BLaER1 treated with 17β-estradiol and CSF1 and Interleukin-3, amounts not matched to agents 10 nM and 100 nM (cell line): ENCODE measurements around the gene TOMM70.
"Not testable (repeated sequence)": the region's sequence is repeated elsewhere in the genome, so short reads cannot be mapped to it uniquely, and the experiment has no call there.

Experiments used
- H3K27ac ChIP-seq, 11 experiments: shearing (Covaris generic); formaldehyde crosslinking; 2 replicates each; pipeline ENCODE4 v1.8.1; 2022
- H3K27me3 ChIP-seq, 11 experiments: shearing (Covaris generic); formaldehyde crosslinking; 2 replicates each; pipeline ENCODE4 v1.8.1; 2022
- H3K36me3 ChIP-seq, 11 experiments: shearing (Covaris generic); formaldehyde crosslinking; 2 replicates each; pipeline ENCODE4 v1.8.1; 2022
- H3K4me1 ChIP-seq, 10 experiments: shearing (Covaris generic); formaldehyde crosslinking; 2 replicates each; pipeline ENCODE4 v1.8.1; 2022
- H3K4me2 ChIP-seq, 11 experiments: shearing (Covaris generic); formaldehyde crosslinking; 2 replicates each; pipeline ENCODE4 v1.8.1; 2022
- H3K4me3 ChIP-seq, 10 experiments: shearing (Covaris generic); formaldehyde crosslinking; 2 replicates each; pipeline ENCODE4 v1.8.1; 2022
- H3K9ac ChIP-seq, 11 experiments: shearing (Covaris generic); formaldehyde crosslinking; 2 replicates each; pipeline ENCODE4 v1.8.1; 2022
- H3K9me3 ChIP-seq, 11 experiments: shearing (Covaris generic); formaldehyde crosslinking; replicated peaks in 1 of 11; 2 replicates each; pipeline ENCODE4 v1.8.1; 2022
- H4K20me1 ChIP-seq, 11 experiments: shearing (Covaris generic); formaldehyde crosslinking; 2 replicates each; pipeline ENCODE4 v1.8.1; 2022
- Cebpa-rat ChIP-seq, 11 experiments: shearing (Covaris generic); IDR thresholded peaks; 2 replicates each; pipeline ENCODE4 v1.8.1; 2022

The TOMM70 gene

GRCh38 chr3:100338911-100339310 is 62.0 kb downstream of the TOMM70 start:
- peaks cover 51 to 62% (median 54%) of the 10 kb centered on the region in 11 experiments for H3K36me3 ChIP-seq
- no peak overlapping the region for H3K4me3 ChIP-seq
- no peak overlapping the region for H3K27ac ChIP-seq
- H3K27me3 ChIP-seq: no peaks in the 10 kb centered on the region
- H3K4me2 ChIP-seq: no peak overlapping the region
- H3K4me1 ChIP-seq: peaks cover 12 to 18% (median 16%) of the 10 kb centered on the region in 10 experiments
- peaks cover 8 to 17% (median 11%) of the 10 kb centered on the region in 11 experiments; a peak in 21 of 22 replicates for H3K9me3 ChIP-seq
- no peak overlapping the region for H3K9ac ChIP-seq
- TF ChIP-seq Cebpa-rat (IDR thresholded peaks at IDR 0.05): no peak
- H4K20me1 ChIP-seq: peaks cover 0 to 10% (median 0%) of the 10 kb centered on the region in 11 experiments; a peak in 2 of 22 replicates

GRCh38 chr3:100336229-100336628 is 64.7 kb downstream of the TOMM70 start:
- H4K20me1 ChIP-seq: peaks cover 0 to 10% (median 0%) of the 10 kb centered on the region in 11 experiments; a peak in 2 of 22 replicates
- H3K9ac ChIP-seq, H3K27ac ChIP-seq, H3K4me3 ChIP-seq, H3K9me3 ChIP-seq, H3K27me3 ChIP-seq: not testable (repeated sequence)
- H3K4me2 ChIP-seq: peak overlapping the region in 8 of 11 experiments; percentile 72 to 91 (median 88); a peak in 9 of 22 replicates
- peaks cover 26 to 35% (median 29%) of the 10 kb centered on the region in 11 experiments for H3K36me3 ChIP-seq
- H3K4me1 ChIP-seq: peaks cover 18 to 29% (median 21%) of the 10 kb centered on the region in 10 experiments

GRCh38 chr3:100335434-100335833 is 65.5 kb downstream of the TOMM70 start:
- H3K9ac ChIP-seq: peak overlapping the region; percentile 82 to 93 (median 88)

GRCh38 chr3:100334488-100335351 is 66.2 kb downstream of the TOMM70 start, which contains the start of gene NIT2:
Gene NIT2, plus strand, starts transcription at chr3:100334757. Its CDS starts 35 bp downstream, at chr3:100334792.
- peak within 1 kb of the TSS; percentile 54 to 95 (median 89); a peak in 21 of 22 replicates for H3K27ac ChIP-seq
- H3K4me3 ChIP-seq: peak within 1 kb of the TSS; percentile 73 to 91 (median 82)
- peak within 1 kb of the TSS; percentile 82 to 93 (median 88) for H3K9ac ChIP-seq
- peaks cover 18 to 29% (median 21%) of the 10 kb centered on the region in 10 experiments for H3K4me1 ChIP-seq
- no peaks in the 10 kb centered on the region for H3K9me3 ChIP-seq
- H3K27me3 ChIP-seq: no peaks in the 10 kb centered on the region
- peak in 3 of 11 experiments; percentile 40 to 44 (median 41); a peak in 2 of 22 replicates for TF ChIP-seq Cebpa-rat (IDR thresholded peaks at IDR 0.05)
- H3K36me3 ChIP-seq: peaks cover 11 to 20% (median 14%) of the 10 kb centered on the region in 11 experiments
- H3K4me2 ChIP-seq: peak within 1 kb of the TSS; percentile 72 to 94 (median 88)
- H4K20me1 ChIP-seq: peaks cover 0 to 10% (median 0%) of the 10 kb centered on the region in 11 experiments; a peak in 2 of 22 replicates

More at GRCh38 chr3:100335434-100335833, 65.5 kb downstream of the TOMM70 start:
- peak overlapping the region in 9 of 11 experiments; percentile 83 to 95 (median 90); a peak in 19 of 22 replicates for H3K27ac ChIP-seq
- peaks cover 18 to 27% (median 21%) of the 10 kb centered on the region in 11 experiments for H3K36me3 ChIP-seq
- TF ChIP-seq Cebpa-rat (IDR thresholded peaks at IDR 0.05): no peak
- H3K4me2 ChIP-seq: peak overlapping the region; percentile 72 to 94 (median 88)
- peak overlapping the region; percentile 73 to 91 (median 82) for H3K4me3 ChIP-seq
- no peaks in the 10 kb centered on the region for H3K9me3 ChIP-seq
- peaks cover 18 to 29% (median 21%) of the 10 kb centered on the region in 10 experiments for H3K4me1 ChIP-seq
- H4K20me1 ChIP-seq: peaks cover 0 to 10% (median 0%) of the 10 kb centered on the region in 11 experiments; a peak in 2 of 22 replicates
- no peaks in the 10 kb centered on the region for H3K27me3 ChIP-seq

- H3K27me3 ChIP-seq: no peaks in the 10 kb centered on the region
- H3K4me1 ChIP-seq: peaks cover 18 to 29% (median 21%) of the 10 kb centered on the region in 10 experiments
- H3K4me3 ChIP-seq: peak overlapping the region; percentile 73 to 91 (median 82)
- H3K9ac ChIP-seq: peak overlapping the region; percentile 82 to 93 (median 88)
- H3K9me3 ChIP-seq: no peaks in the 10 kb centered on the region; a peak in 1 of 22 replicates
- peak overlapping the region in 10 of 11 experiments; percentile 54 to 95 (median 90); a peak in 18 of 22 replicates for H3K27ac ChIP-seq
- H3K36me3 ChIP-seq: peaks cover 4 to 13% (median 7%) of the 10 kb centered on the region in 11 experiments; a peak in 20 of 22 replicates
- TF ChIP-seq Cebpa-rat (IDR thresholded peaks at IDR 0.05): no peak
- peaks cover 0 to 9% (median 0%) of the 10 kb centered on the region in 11 experiments; a peak in 2 of 22 replicates for H4K20me1 ChIP-seq
- H3K4me2 ChIP-seq: peak overlapping the region; percentile 72 to 94 (median 88)
Observed at GRCh38 chr3:100333970-100334487, 66.9 kb downstream of the TOMM70 start.

GRCh38 chr3:100333051-100333450 is 67.8 kb downstream of the TOMM70 start:
- Histone ChIP-seq H3K27me3 (no peaks in the 10 kb centered on the region), H3K36me3 (peaks cover 0 to 3% (median 0%) of the 10 kb centered on the region in 11 experiments; a peak in 4 of 22 replicates), H4K20me1 (no peaks in the 10 kb centered on the region), H3K4me3 (no peak overlapping the region), H3K4me2 (peak overlapping the region in 3 of 11 experiments; percentile 37 to 94 (median 72); a peak in 4 of 22 replicates), H3K4me1 (peaks cover 18 to 29% (median 21%) of the 10 kb centered on the region in 10 experiments), H3K9me3 (no peaks in the 10 kb centered on the region; a peak in 1 of 22 replicates), H3K27ac (no peak overlapping the region), H3K9ac (no peak overlapping the region)
- no peak for TF ChIP-seq Cebpa-rat (IDR thresholded peaks at IDR 0.05)

- Histone ChIP-seq H3K4me2 (no peak overlapping the region), H3K27ac (no peak overlapping the region), H3K27me3 (no peaks in the 10 kb centered on the region), H3K9me3 (peaks cover 0 to 11% (median 6%) of the 10 kb centered on the region in 11 experiments; a peak in 10 of 22 replicates), H3K9ac (no peak overlapping the region), H3K36me3 (peaks cover 0 to 11% (median 9%) of the 10 kb centered on the region in 11 experiments; a peak in 17 of 22 replicates), H3K4me3 (no peak overlapping the region), H4K20me1 (no peaks in the 10 kb centered on the region), H3K4me1 (peaks cover 18 to 29% (median 21%) of the 10 kb centered on the region in 10 experiments)
- TF ChIP-seq Cebpa-rat (IDR thresholded peaks at IDR 0.05): no peak
Observed at GRCh38 chr3:100331660-100332059, 69.2 kb downstream of the TOMM70 start.

- Histone ChIP-seq H3K4me2 (no peak overlapping the region), H3K4me1 (peaks cover 14 to 24% (median 17%) of the 10 kb centered on the region in 10 experiments), H3K27ac (no peak overlapping the region), H3K9ac (no peak overlapping the region), H3K4me3 (no peak overlapping the region), H4K20me1 (no peaks in the 10 kb centered on the region), H3K9me3 (peaks cover 0 to 17% (median 6%) of the 10 kb centered on the region in 11 experiments; a peak in 10 of 22 replicates), H3K27me3 (no peaks in the 10 kb centered on the region), H3K36me3 (peaks cover 5 to 21% (median 19%) of the 10 kb centered on the region in 11 experiments; a peak in 18 of 22 replicates)
- no peak for TF ChIP-seq Cebpa-rat (IDR thresholded peaks at IDR 0.05)
Observed at GRCh38 chr3:100330651-100331050, 70.2 kb downstream of the TOMM70 start.
